Anterior cingulate cortex (tissue), 58 donors: ENCODE results near the gene PFDN6.
A peak's percentile ranks its signal among the peaks of the same experiment; 100 is the strongest.
"Not testable (repeated sequence)": the region's sequence is repeated elsewhere in the genome, so short reads cannot be mapped to it uniquely, and the experiment has no call there.

Experiments
- DNase-seq, 58 donors: peaks; one replicate each; lab custom pipeline; 2025; lab: John Stamatoyannopoulos, UW

Gene PFDN6

GRCh38 chr6:33288921-33289783 is at the start of gene PFDN6, which contains the start of gene WDR46:
Gene PFDN6 (plus strand): TSS chr6:33289601. CDS start chr6:33289857, 256 bp downstream.
Gene WDR46 (minus strand): TSS chr6:33289239. CDS start chr6:33289170, 69 bp downstream.
- DNase-seq: peak in 57 of 58 donors; percentile 31 to 99 (median 85)

GRCh38 chr6:33241968-33242367 is 47.4 kb upstream of the PFDN6 start:
- no peak for DNase-seq

GRCh38 chr6:33243476-33243875 is 45.9 kb upstream of the PFDN6 start:
- DNase-seq: no peak

DNA sequence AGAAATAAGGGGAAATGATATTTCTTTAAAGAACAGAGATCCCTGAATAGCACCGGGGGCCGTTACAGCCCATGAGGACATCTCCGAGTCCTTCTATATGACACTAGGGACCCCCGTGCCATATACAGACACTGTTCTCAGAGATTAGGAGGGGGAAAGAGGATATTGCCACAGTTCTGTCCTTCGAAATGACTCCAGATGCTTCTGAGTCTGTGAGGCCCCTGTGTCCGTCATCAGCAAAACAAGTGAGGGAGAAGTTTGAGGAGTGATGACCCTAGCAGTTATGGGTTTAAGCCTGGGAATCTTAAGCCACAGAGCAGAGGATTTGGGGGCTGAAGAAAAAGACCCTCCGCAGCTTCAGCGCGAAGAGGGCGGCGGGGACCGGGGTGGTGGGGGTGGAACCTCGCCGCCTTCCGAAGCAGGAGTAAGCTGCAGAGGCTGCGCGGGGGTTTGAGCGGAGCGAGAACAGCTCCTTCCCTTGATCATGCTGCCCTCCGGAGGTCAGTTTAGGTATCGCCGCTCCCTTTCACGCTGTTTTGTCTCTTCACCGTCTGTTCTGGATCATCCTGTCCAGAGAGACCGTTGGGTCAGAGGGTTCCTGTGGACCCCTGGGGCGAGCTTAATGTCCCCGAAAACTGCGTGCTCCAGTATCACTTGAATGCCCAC is 41.3 kb upstream of the PFDN6 start:
- peak in 57 of 58 donors; percentile 50 to 92 (median 76) for DNase-seq

- DNase-seq: peak in 13 of 58 donors; percentile 46 to 80 (median 69)
Observed at GRCh38 chr6:33248643-33248931, 40.8 kb upstream of the PFDN6 start.

GRCh38 chr6:33248932-33249731 is 40.3 kb upstream of the PFDN6 start:
- DNase-seq: peak; percentile 60 to 99 (median 96)

DNA sequence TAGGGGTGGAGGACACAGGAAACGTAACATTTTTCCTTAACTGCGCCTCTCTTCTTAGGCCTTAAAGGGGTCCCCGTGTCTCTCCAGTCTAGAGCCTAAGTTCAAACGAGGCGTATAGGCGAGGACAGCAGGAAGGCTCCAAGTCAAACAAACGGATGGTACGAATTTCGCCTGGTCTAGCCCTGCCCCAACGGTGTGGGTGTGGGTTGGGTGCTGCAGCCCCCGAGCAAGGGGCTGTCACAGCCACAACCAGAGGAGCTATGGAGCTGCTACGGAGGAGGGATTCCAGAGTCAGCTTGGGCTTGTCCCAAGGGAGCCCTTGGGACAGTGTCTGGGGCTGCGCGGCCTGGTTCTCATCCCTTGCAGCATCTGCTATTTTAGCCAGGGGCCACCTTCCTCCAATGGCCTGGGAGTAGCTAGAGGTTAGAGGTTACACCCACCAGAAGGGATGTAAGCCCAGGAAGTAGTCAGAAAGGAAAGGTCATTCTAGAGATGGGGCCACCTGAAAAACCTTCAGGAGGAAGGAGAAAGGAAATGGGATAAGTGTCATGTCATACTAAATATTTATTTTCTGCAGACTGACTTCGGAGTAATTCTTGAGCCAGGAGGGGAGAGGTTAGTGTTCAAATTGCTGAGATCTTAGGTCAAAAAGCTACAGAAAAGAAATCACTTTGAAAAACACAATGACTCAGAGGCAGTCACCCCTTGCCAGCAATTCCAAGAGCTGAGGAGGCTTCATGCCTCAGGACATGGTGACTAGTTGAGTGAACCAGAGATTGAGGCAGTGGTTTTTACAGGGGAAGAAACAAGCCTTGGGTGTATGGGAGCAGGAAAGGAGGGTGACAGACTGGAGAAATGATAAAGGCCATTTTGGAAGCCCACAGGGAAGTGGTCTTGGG is 39.4 kb upstream of the PFDN6 start:
- peak in 3 of 58 donors; percentile 12 to 36 (median 21) for DNase-seq

- DNase-seq: no peak
Observed at GRCh38 chr6:33250731-33251130, 38.7 kb upstream of the PFDN6 start.

- DNase-seq: no peak
Observed at GRCh38 chr6:33251395-33252012, 37.9 kb upstream of the PFDN6 start.

- no peak for DNase-seq
Observed at GRCh38 chr6:33252759-33253158, 36.6 kb upstream of the PFDN6 start.

- no peak for DNase-seq
Observed at GRCh38 chr6:33254591-33254990, 34.8 kb upstream of the PFDN6 start.

DNA sequence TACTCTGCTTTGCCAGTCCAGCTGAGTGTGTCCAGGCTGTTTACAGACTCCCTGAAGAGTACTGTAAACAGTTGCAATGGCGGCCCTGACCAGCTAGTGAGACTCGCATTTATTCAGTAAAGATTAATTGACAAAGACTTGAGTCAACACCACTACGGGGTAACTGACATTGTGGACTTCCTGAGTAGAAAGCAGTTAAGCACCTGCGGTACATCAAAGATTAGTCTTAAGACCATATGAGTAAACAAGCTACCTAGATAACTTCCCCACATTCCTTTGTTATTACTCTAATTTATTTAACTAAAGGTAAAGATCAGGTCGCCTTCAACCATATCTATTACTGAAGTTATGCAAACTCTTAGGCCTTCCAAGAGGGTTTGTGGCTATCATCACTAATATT is 30.4 kb upstream of the PFDN6 start:
- no peak for DNase-seq

DNA sequence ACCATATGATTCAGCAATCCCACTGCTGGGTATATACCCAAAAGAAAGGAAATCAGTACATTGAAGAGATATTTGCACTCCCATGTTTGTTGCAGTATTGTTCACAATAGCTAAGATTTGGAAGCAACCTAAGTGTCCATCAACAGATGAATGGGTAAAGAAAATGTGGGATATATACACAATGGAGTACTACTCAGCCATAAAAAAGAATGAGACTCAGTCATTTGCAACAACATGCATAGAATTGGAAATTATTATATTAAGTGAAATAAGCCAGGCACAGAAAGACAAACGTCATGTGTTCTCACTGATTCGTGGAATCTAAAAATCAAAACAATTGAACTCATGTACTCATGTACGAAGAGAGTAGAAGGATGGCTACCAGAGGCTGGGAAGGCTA is 26.9 kb upstream of the PFDN6 start:
- not testable (repeated sequence) for DNase-seq

- no peak for DNase-seq
Observed at GRCh38 chr6:33264015-33264414, 25.4 kb upstream of the PFDN6 start.

DNA sequence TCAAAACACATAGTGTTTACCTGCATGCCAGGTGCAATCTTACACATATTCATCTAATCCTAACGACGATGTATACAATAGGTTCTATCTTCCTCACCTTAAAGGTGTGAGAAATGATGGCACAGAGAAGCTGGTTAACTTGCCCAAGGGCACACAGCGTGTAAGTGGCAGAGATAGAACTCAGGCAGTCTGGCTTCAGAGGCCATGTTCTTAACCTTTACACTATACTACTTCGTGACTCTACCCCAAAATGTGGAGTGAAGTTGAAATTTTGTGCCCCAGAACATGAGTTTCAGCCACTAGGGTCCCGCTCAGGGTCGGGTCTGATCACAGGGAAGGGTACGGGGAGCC is 18.3 kb upstream of the PFDN6 start:
- no peak for DNase-seq

DNA sequence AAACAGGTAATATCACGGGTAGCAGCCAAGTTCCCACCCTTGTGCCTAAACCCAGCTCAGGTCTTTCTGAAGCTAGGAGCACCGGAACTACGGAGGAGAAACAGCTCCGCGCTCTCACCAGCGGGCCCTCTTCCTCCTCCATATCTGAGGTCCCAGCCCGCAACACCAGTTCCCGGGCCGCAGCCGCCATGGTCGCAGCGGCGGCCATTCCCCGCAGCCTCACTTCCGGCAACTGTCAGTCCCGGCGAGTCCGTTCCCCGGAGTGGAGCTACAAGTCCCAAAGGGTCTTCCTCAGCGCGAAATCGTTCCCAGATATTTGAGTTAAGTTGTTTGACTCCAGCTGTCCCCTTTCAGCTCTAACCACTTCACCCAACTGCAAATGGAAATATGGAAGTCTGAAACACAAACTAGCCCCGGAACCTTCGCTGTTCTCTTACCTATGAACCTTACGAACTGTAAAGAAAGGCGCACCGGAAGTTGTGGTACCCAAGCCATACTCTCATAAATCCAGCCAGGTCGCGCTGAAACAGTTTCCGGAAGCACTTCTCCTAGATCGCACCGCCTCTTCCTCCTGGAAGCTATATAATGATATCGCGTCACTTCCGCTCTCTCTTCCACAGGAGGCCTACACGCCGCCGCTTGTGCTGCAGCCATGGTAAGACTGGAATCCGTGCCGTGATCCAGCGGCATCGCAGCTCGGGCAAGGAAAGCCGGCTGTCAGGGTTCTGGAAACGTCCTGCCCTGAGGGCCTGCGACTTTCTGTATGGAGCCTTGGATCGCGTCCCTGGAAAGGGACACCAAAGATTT is 17.7 kb upstream of the PFDN6 start, which contains the start of the genes RPS18 and VPS52:
TSS of gene RPS18 (plus strand) at position 608 of the 807 bp plus-strand sequence. CDS start at position 653, 45 bp downstream.
TSS of gene VPS52 (minus strand) at position 409 of the 807 bp plus-strand sequence. CDS start at position 208, 201 bp downstream.
- DNase-seq: peak; percentile 58 to 98 (median 92)

DNA sequence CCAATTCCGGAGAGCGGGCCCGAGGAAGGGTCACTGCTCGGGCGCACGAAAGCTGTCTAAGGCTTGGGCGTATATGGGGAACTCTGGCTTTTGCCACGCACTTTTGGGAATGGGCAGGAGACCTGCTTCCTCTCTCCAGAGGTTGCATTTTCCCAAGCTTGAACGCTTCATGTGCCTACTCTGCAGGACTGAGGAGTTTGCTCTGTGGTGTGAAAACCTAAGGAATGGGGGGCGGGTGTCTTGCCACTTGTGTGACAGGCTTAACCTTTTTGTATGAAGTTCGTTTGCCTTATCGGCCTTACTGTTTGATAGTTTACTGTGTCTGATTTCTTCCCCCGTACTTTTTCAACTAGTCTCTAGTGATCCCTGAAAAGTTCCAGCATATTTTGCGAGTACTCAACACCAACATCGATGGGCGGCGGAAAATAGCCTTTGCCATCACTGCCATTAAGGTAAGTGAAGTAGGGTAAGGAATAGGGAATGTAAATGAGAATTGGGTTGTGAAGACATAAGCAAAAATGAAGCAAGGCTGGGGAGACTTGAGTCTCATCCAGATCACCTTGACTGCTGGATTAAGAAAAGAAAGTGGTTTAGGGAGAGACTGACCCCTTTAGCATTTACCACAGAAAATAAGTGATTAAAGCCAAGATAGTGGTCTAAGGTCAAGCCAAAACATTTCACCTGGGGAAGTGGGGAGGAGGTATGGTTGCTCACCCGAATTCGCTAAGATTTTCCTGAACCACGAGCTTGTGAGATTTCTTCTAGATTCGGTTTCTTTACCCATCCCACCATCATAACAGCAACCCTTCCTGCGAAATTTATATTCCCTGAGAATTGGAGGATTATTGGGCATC is 16.9 kb upstream of the PFDN6 start:
- DNase-seq: no peak
